Breast epithelium (tissue), 4 donors: ENCODE results near the gene CNOT2. TPM values are rescaled to one million over a fixed set of nuclear protein-coding genes. Genes with fewer than 3 reads are reported as not detected.
A peak's percentile ranks its signal among the peaks of the same experiment; 100 is the strongest.

Experiments
- DNase-seq, 2 donors: peaks; one replicate each; pipeline ENCODE4 v3.0.0-alpha.2; 2019; ENCODE audit warnings: low spot score in 2 of 2
- H3K27ac ChIP-seq, 2 donors: fragments of 200-600 bp; sonication (generic) in 1 of 2; one replicate each; pipeline ENCODE4 v1.5.1; 2016 to 2019; ENCODE audit warnings: mild to moderate bottlenecking in 1 of 2
- H3K27me3 ChIP-seq, 2 donors: fragments of 200-600 bp; sonication (generic) in 1 of 2; one replicate each; pipeline versions ENCODE4 v1.5.1 to v1.6.0; 2017 to 2019; ENCODE audit warnings: control low read depth in 1 of 2, mild to moderate bottlenecking in 1 of 2
- H3K36me3 ChIP-seq: fragments of 200-600 bp; one replicate; pipeline ENCODE4 v1.5.1; 2019
- H3K4me1 ChIP-seq, 2 donors: fragments of 200-600 bp; sonication (generic); one replicate each; pipeline ENCODE4 v1.5.1; 2016 to 2019; ENCODE audit warnings: control low read depth in 1 of 2
- H3K4me3 ChIP-seq, 3 donors: fragments of 200-600 bp; sonication (generic); 1 replicate in 2 of 3; 2 replicates in 1 of 3; pipeline ENCODE4 v1.5.1; 2016 to 2019; ENCODE audit warnings: mild to moderate bottlenecking in 3 of 3, moderate library complexity in 2 of 3
- H3K9me3 ChIP-seq, 2 donors: fragments of 200-600 bp; sonication (generic) in 1 of 2; one replicate each; pipeline ENCODE4 v1.5.1; 2016 to 2019; ENCODE audit warnings: control low read depth in 1 of 2
- POLR2A ChIP-seq: fragments of 450-650 bp; IDR thresholded peaks from one replicate; pipeline ENCODE4 v1.6.1; 2016; ENCODE audit warnings: antibody characterized with exemption, mild to moderate bottlenecking, moderate library complexity
- POLR2AphosphoS5 ChIP-seq, 3 donors: sonication (generic); formaldehyde crosslinking; IDR thresholded peaks; one replicate each; pipeline ENCODE4 v1.6.1; 2017; ENCODE audit warnings: antibody characterized with exemption in 3 of 3
- intact Hi-C: fragments of 100-400 bp; cut with DNase I; formaldehyde crosslinking; loops from one replicate; pipeline ENCODE4 v1.15.1; 2023; ENCODE audit warnings: low total_unique reads
- total RNA-seq, 3 donors: library from RNA; depleted of rRNA; stranded (reverse); fragments of >200 nt; gene quantifications; one replicate each; pipeline ENCODE4 v1.1.0, GENCODE V29; 2016
- TF ChIP-seq, protein P1 (sequence below), 3 donors: fragments of 450-650 bp; IDR thresholded peaks; one replicate each; pipeline ENCODE4 v1.5.1; 2016 to 2017; ENCODE audit warnings: antibody characterized with exemption in 3 of 3, mild to moderate bottlenecking in 3 of 3, moderate library complexity in 3 of 3

The CNOT2 gene
- total RNA-seq, 3 donors from 2014 or later: 132 to 275 (median 191) TPM

DNA sequence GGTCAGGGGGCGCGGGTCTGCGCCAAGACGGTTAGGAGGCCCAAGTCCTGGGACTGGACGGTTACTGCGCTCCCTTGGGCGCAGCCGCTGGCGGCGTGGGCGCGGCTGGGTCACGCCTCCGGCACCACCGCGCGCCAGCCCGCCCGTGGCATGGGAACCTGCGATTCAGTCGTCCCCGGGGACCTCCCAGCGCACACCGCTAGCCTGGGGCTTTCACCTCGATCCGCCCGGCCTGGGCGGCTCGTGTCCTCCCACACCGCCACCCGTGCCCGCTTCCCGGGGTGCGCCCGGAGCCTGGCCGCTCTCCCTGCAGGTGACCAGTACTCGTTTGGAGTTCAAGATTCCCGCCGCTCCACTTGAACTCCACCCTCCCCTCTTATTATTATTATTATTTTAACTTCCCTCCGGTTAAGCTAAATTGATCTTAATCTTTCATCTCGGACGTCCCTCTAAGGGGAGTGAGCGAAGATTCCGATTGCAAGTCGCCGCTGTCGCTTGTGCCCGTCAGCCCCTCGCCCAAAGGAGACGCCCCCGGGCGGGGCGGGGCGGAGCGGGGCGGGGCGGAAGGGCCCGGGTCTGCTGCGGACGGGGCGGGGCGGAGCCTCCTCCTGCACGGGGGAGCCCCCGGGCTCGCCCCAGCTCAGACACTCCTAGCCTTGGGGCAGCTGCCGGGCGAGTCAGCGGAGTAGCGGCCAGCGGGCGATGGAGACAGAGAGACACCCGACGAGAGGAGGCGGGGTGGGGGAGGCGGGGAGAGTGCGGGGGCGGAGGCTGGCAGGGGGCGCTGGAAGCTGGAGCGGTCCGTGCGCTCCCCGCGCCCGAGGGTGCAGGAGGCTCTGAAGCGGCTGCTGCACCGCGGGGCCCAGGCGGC is 122.7 kb downstream of the CNOT2 start, which contains the start of gene KCNMB4:
Gene KCNMB4, plus strand, starts transcription at position 643 of the 871 bp plus-strand sequence. CDS start 445 bp downstream, outside the sequence.
- Histone ChIP-seq H3K4me1 (peaks cover 0 to 8% of the 10 kb centered on the region in 2 donors), H3K27ac (peak within 1 kb of the TSS in 1 of 2 donors; percentile 21), H3K9me3 (no peaks in the 10 kb centered on the region), H3K36me3 (no peaks in the 10 kb centered on the region), H3K4me3 (peak within 1 kb of the TSS; percentile 71 to 88 (median 79)), H3K27me3 (no peaks in the 10 kb centered on the region)
- TF ChIP-seq, protein P1, sequence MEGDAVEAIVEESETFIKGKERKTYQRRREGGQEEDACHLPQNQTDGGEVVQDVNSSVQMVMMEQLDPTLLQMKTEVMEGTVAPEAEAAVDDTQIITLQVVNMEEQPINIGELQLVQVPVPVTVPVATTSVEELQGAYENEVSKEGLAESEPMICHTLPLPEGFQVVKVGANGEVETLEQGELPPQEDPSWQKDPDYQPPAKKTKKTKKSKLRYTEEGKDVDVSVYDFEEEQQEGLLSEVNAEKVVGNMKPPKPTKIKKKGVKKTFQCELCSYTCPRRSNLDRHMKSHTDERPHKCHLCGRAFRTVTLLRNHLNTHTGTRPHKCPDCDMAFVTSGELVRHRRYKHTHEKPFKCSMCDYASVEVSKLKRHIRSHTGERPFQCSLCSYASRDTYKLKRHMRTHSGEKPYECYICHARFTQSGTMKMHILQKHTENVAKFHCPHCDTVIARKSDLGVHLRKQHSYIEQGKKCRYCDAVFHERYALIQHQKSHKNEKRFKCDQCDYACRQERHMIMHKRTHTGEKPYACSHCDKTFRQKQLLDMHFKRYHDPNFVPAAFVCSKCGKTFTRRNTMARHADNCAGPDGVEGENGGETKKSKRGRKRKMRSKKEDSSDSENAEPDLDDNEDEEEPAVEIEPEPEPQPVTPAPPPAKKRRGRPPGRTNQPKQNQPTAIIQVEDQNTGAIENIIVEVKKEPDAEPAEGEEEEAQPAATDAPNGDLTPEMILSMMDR (IDR thresholded peaks at IDR 0.05): no peak
- peak in 1 of 2 donors; percentile 57 for DNase-seq
- intact Hi-C loops: no loop called here

DNA sequence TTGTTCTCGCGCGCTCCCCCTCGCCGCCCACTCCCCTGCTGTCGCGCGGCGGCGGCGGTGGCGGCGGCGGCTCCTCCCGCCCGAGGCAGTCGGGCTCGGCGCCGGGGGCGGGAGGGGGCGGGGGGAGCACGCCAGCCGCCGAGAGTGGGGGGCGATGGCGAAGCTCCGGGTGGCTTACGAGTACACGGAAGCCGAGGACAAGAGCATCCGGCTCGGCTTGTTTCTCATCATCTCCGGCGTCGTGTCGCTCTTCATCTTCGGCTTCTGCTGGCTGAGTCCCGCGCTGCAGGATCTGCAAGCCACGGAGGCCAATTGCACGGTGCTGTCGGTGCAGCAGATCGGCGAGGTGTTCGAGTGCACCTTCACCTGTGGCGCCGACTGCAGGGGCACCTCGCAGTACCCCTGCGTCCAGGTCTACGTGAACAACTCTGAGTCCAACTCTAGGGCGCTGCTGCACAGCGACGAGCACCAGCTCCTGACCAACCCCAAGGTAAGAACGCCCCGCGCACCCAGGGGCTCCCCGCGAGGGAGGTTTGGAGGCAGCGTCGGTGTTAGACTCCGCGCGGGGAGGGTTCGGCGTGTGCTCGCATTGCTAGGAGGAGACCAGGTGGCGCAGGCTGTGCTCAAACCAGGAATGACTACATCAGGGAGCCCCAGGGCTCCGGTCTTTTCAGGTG is 123.5 kb downstream of the CNOT2 start:
- Histone ChIP-seq H3K36me3 (no peaks in the 10 kb centered on the region), H3K4me1 (peaks cover 0 to 8% of the 10 kb centered on the region in 2 donors), H3K4me3 (peak overlapping the region; percentile 71 to 88 (median 79)), H3K9me3 (no peaks in the 10 kb centered on the region), H3K27ac (peak overlapping the region in 1 of 2 donors; percentile 21), H3K27me3 (no peaks in the 10 kb centered on the region)
- no peak for DNase-seq
- intact Hi-C loops: no loop called here
- TF ChIP-seq POLR2AphosphoS5 (IDR thresholded peaks at IDR 0.05): no peak
- no peak for TF ChIP-seq POLR2A
- TF ChIP-seq, protein P1 (IDR thresholded peaks at IDR 0.05): no peak

DNA sequence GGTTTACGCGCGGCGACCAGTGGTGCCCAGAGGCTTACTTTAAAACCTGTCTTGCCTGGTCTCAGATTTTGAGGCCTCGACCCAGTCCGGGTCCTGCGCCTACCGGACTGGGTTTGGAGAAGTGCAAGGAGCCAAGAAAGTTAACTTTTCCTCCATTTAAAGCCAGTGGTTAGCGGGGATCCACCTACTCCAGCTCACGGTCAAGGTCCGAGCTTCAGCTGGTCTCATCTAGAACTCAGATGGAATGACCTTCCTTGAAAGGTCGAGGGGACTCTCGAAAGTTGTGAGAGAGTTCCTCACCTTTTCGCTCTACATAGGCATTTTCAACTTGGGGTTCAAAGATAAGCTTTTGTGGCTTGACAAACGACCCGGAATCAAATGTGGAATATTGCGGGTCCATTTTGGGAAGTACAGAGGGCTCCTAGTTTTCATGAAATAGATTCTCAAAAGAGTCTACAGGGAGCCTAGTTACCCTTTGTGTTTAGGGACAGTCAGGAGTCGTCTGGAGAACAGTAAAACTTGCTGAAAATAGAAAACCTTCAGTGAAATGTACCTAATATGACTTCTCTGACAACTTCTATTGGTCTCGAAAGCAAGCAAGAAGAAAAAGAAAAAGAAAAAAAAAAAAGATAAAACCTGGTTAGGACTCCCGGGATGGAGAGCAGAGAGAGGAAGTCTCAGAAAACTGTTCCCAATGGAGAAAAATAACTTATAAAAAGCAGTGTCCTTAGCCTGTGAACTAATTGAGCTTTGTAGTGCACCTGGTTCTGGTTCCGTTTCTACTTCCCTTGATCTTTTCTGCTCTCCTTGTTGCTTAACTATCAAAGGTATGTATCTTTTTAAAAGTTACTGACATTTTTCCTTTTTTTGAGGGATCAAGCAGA is 124.3 kb downstream of the CNOT2 start:
- no peak for DNase-seq
- no peak overlapping the region for H3K27ac ChIP-seq
- no peaks in the 10 kb centered on the region for H3K27me3 ChIP-seq
- H3K36me3 ChIP-seq: no peaks in the 10 kb centered on the region
- peak overlapping the region; percentile 71 to 88 (median 79) for H3K4me3 ChIP-seq
- no peak for TF ChIP-seq POLR2AphosphoS5 (IDR thresholded peaks at IDR 0.05)
- TF ChIP-seq, protein P1 (IDR thresholded peaks at IDR 0.05): no peak
- TF ChIP-seq POLR2A: no peak
- no peaks in the 10 kb centered on the region for H3K9me3 ChIP-seq
- intact Hi-C loops: no loop called here
- H3K4me1 ChIP-seq: peaks cover 0 to 8% of the 10 kb centered on the region in 2 donors

DNA sequence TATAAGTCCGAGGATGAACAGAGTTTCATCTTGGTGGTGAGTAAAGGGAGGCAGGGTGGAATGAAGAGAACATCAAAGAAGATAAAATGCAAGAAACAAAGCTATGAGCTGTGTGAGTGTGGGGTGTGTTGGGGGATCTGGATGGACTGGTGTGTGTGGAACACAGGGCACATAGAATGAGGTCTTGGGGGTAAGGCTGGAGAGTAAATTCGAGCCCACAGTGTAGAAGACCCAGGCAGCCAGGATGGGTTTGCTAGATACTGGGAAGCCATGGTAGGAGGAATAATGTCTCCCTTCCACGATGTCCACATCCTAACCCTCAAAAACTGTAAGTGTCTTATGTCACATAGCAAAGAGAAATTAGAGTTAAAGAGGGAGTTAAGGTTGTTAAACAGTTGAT is 129.6 kb downstream of the CNOT2 start:
- Histone ChIP-seq H3K4me3 (no peak overlapping the region), H3K9me3 (no peaks in the 10 kb centered on the region), H3K27ac (no peak overlapping the region), H3K4me1 (no peaks in the 10 kb centered on the region), H3K36me3 (no peaks in the 10 kb centered on the region), H3K27me3 (no peaks in the 10 kb centered on the region)
- no peak for TF ChIP-seq POLR2A
- intact Hi-C loops: no loop called here
- no peak for DNase-seq

DNA sequence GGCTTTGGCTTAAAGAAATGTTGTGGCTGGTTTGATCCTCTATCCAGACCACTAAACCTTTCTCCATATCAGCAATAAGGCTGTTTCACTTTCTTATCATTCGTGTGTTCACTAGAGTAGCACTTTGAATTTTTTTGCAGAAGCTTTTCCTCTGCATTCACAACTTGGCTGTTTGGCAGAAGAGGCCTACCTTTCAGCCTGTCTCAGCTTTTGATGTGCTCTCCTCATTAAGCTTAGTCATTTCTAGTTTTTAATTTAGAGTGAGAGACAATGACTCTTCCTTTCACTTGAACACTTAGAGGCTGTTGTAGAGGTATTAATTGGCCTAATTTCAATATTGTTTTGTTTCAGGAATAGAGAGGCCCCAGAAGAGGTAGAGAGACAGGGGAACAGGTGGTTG is 136.6 kb downstream of the CNOT2 start:
- H3K9me3 ChIP-seq: peaks cover 6% of the 10 kb centered on the region in 2 donors
- TF ChIP-seq POLR2AphosphoS5 (IDR thresholded peaks at IDR 0.05) (no peak), POLR2A (no peak)
- TF ChIP-seq, protein P1 (IDR thresholded peaks at IDR 0.05): no peak
- H3K36me3 ChIP-seq: no peaks in the 10 kb centered on the region
- H3K27ac ChIP-seq: no peak overlapping the region
- intact Hi-C loops: no loop called here
- H3K4me3 ChIP-seq: no peak overlapping the region
- no peak for DNase-seq
- H3K4me1 ChIP-seq: no peaks in the 10 kb centered on the region
- no peaks in the 10 kb centered on the region for H3K27me3 ChIP-seq
